DOHH2 (cell line): ENCODE data around the gene VPS52.
"Not testable (repeated sequence)": the region's sequence is repeated elsewhere in the genome, so short reads cannot be mapped to it uniquely, and the experiment has no call there.

Experiments
- H3F3A ChIP-seq: fragments of 200-600 bp; sonication (generic), shearing (Covaris generic); 2 replicates; pipeline ENCODE4 v1.6.0; 2016; ENCODE audit warnings: antibody characterized with exemption, mild to moderate bottlenecking; ENCODE audit not compliant: control insufficient read depth, insufficient read depth
- H3K27ac ChIP-seq: fragments of 200-600 bp; sonication (generic); 2 replicates; pipeline ENCODE4 v1.5.1; 2014; ENCODE audit warnings: low read depth, mild to moderate bottlenecking, low read length, moderate library complexity
- H3K27me3 ChIP-seq: fragments of 200-600 bp; sonication (generic); 2 replicates; pipeline ENCODE4 v1.6.1; 2014; ENCODE audit warnings: mild to moderate bottlenecking, low read length, mixed read lengths; ENCODE audit not compliant: control insufficient read depth
- H3K36me3 ChIP-seq: fragments of 200-600 bp; sonication (generic); 2 replicates; pipeline ENCODE4 v1.6.1; 2014; ENCODE audit warnings: mild to moderate bottlenecking, low read length, moderate library complexity, mixed read lengths; ENCODE audit not compliant: control insufficient read depth
- H3K4me1 ChIP-seq: fragments of 200-600 bp; sonication (generic); 2 replicates; pipeline ENCODE4 v1.6.1; 2014; ENCODE audit warnings: mild to moderate bottlenecking, low read length, mixed read lengths; ENCODE audit not compliant: control insufficient read depth
- H3K4me2 ChIP-seq: fragments of 200-600 bp; sonication (generic); 2 replicates; pipeline ENCODE4 v1.6.0; 2014; ENCODE audit warnings: mild to moderate bottlenecking, low read length, moderate library complexity
- H3K4me3 ChIP-seq: fragments of 200-600 bp; sonication (generic); 2 replicates; pipeline ENCODE4 v1.5.1; 2014; ENCODE audit warnings: mild to moderate bottlenecking, low read length, mixed read lengths
- H3K79me2 ChIP-seq: fragments of 200-600 bp; sonication (generic); 2 replicates; pipeline ENCODE4 v1.6.1; 2014; ENCODE audit warnings: mild to moderate bottlenecking, low read length, mixed read lengths; ENCODE audit not compliant: control insufficient read depth
- H3K9me2 ChIP-seq: fragments of 200-600 bp; sonication (generic); replicated peaks from 2 replicates; pipeline ENCODE4 v1.6.1; 2014; ENCODE audit warnings: mild to moderate bottlenecking, low read length, mixed read lengths; ENCODE audit not compliant: control insufficient read depth
- H3K9me3 ChIP-seq: fragments of 200-600 bp; sonication (generic); 2 replicates; pipeline ENCODE4 v1.6.1; 2014; ENCODE audit warnings: antibody characterized with exemption, low read length, mixed read lengths; ENCODE audit not compliant: control insufficient read depth, insufficient read depth
- H4K20me1 ChIP-seq: fragments of 200-600 bp; sonication (generic); 2 replicates; pipeline ENCODE4 v1.6.0; 2014; ENCODE audit warnings: low read depth, mild to moderate bottlenecking, antibody characterized with exemption, low read length, moderate library complexity; ENCODE audit not compliant: control insufficient read depth, insufficient read depth
- EZH2phosphoT487 ChIP-seq: fragments of 200-600 bp; sonication (generic); IDR thresholded peaks from 2 replicates; pipeline ENCODE4 v1.6.1; 2017; ENCODE audit warnings: borderline replicate concordance, mild to moderate bottlenecking, antibody characterized with exemption, low read length, moderate library complexity, mixed read lengths
- TF ChIP-seq, protein P1 (sequence below): fragments of 200-600 bp; sonication (generic); IDR thresholded peaks from one replicate; pipeline ENCODE4 v1.5.1; 2014; ENCODE audit warnings: antibody characterized with exemption, mild to moderate bottlenecking, low read depth, low read length; ENCODE audit not compliant: poor library complexity, severe bottlenecking

The VPS52 gene

DNA sequence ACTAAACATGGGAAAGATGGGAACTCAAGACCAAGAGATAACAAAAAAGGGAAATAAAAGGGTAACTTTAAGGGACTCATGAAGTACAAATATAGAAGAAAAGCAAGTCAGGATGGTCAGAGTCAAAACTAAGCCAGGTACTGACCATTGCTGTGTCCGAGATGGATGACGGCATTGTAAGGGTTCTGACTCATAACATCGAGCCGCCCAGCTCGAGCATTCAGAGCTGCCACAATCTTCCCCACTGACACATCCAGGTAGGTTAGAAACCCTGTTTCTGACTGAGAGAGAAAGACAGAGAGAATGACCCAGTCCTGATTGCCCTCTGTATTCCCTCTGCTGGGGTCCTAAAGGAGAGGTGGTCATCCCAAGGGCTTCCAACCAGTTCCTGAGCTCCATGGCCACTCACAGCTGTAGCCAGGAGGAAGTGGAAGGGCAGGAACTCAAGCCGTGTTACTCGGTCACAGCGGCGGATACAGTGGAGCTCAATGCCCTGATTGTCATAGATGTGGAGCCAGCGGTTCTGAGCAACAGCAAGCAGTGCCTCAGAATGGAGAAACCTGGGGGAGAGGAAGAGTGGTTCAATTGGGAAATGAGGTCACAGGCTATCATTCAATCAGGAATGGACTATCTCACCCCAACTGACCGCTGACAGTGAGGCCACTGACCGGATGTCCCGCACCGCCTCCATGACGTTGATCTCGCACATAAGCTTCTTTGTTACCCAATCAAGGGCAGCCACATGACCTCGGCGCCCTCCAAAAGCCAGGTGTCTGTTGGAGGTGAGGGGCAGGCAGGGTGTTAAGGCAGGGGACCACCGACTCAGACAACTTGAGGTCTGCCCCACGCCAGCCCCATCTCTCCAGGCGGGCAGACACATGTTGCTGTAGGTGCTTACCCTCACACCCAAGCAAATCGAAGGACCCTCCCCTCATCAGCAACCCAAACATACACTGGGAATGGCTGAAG lies 15.6 kb upstream of the VPS52 start:
- no peaks in the 10 kb centered on the region for H3K9me3 ChIP-seq
- no peak for TF ChIP-seq EZH2phosphoT487
- TF ChIP-seq, protein P1, sequence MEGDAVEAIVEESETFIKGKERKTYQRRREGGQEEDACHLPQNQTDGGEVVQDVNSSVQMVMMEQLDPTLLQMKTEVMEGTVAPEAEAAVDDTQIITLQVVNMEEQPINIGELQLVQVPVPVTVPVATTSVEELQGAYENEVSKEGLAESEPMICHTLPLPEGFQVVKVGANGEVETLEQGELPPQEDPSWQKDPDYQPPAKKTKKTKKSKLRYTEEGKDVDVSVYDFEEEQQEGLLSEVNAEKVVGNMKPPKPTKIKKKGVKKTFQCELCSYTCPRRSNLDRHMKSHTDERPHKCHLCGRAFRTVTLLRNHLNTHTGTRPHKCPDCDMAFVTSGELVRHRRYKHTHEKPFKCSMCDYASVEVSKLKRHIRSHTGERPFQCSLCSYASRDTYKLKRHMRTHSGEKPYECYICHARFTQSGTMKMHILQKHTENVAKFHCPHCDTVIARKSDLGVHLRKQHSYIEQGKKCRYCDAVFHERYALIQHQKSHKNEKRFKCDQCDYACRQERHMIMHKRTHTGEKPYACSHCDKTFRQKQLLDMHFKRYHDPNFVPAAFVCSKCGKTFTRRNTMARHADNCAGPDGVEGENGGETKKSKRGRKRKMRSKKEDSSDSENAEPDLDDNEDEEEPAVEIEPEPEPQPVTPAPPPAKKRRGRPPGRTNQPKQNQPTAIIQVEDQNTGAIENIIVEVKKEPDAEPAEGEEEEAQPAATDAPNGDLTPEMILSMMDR = no peak
- H3K36me3 ChIP-seq = peaks cover 82% of the 10 kb centered on the region
- peaks cover 55% of the 10 kb centered on the region for H3K79me2 ChIP-seq
- peaks cover 13% of the 10 kb centered on the region; the same call in 1 of the 2 replicates for H3F3A ChIP-seq
- H3K4me1 ChIP-seq = peaks cover 25% of the 10 kb centered on the region
- H3K9me2 ChIP-seq = no peaks in the 10 kb centered on the region
- H3K4me3 ChIP-seq = peak overlapping the region; percentile 93
- H3K4me2 ChIP-seq = peak overlapping the region; percentile 87
- H3K27ac ChIP-seq = no peak overlapping the region
- H3K27me3 ChIP-seq = no peaks in the 10 kb centered on the region
- H4K20me1 ChIP-seq = no peaks in the 10 kb centered on the region

DNA sequence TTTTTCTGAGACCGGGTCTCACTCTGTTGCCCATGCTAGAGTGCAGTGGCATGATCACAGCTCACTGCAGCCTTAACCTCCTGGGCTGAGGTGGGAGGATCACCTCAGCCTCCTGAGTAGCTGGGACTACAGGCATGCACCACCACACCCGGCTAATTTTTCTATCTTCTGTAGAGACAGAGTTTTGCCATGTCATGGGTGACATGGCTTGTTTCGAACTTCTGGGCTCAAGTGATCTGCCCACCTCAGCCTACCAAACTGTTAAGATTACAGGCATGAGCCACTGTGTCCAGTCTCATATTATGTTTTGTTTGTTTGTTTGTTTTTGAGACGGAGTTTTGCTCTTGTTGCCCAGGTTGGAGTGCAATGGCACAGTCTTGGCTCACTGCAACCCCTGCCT lies 13.5 kb upstream of the VPS52 start:
- H3F3A ChIP-seq, H4K20me1 ChIP-seq, H3K27ac ChIP-seq, H3K9me2 ChIP-seq, H3K9me3 ChIP-seq, H3K4me3 ChIP-seq, H3K27me3 ChIP-seq, H3K4me2 ChIP-seq: not testable (repeated sequence)
- Histone ChIP-seq H3K4me1 (peaks cover 19% of the 10 kb centered on the region), H3K36me3 (peaks cover 77% of the 10 kb centered on the region), H3K79me2 (peaks cover 36% of the 10 kb centered on the region)

DNA sequence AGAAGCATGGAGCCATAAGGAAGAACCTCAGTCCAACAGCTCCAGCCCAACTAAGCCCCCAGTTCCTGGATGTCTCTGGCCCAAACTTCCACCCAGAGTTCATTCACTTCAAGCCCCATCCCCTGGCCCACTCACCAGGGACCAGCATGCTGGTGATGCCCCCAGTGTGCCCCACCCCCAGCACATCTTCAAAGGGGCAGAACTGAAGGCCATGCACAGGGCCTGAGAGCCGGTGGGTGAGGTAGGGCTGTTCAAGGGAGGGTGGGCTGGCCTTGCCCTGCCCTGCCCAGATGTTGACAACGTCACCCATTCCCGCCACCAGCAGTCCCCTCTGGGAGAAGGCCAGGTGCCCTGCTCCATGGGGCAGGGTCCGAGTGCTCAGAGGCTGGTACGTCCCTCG lies 8.9 kb upstream of the VPS52 start:
- Histone ChIP-seq H3K36me3 (peaks cover 88% of the 10 kb centered on the region), H3K79me2 (peaks cover 4% of the 10 kb centered on the region), H3K4me2 (no peak overlapping the region), H3F3A (peaks cover 42% of the 10 kb centered on the region), H4K20me1 (no peaks in the 10 kb centered on the region; the same call in 1 of the 2 replicates), H3K9me2 (no peaks in the 10 kb centered on the region), H3K4me3 (no peak overlapping the region), H3K9me3 (no peaks in the 10 kb centered on the region), H3K4me1 (peaks cover 47% of the 10 kb centered on the region), H3K27me3 (no peaks in the 10 kb centered on the region), H3K27ac (peak overlapping the region; percentile 37; the same call in 1 of the 2 replicates)
- TF ChIP-seq EZH2phosphoT487 = no peak
- TF ChIP-seq, protein P1 = no peak

DNA sequence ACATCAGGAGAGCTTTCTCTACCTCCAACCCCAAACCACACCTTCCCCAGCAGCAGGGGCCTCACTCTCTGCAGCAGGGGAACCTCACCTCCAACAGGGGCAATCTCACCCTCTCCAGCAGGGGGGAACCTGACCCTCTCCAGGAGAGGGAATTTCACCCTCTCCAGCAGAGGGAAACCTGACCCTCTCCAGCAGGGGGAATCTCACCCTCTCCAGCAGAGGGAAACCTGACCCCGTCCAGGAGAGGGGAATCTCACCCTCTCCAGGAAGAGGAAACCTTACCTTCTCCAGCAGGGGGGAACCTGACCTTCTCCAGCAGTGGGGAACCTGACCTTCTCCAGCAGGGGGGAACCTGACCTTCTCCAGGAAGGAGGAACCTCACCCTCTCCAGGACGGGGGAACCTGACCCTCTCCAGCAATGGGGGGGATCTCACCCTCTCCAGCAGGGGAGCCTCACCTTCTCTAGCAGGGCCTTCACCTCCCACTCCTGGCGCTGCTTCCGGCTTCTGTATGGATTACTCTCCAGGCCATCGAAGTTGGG lies 8.4 kb upstream of the VPS52 start:
- Histone ChIP-seq H3K79me2 (peaks cover 9% of the 10 kb centered on the region), H3K36me3 (peaks cover 89% of the 10 kb centered on the region), H3K4me3 (no peak overlapping the region), H3K27ac (peak overlapping the region; percentile 37; the same call in 1 of the 2 replicates), H3K4me2 (no peak overlapping the region), H3K9me2 (no peaks in the 10 kb centered on the region), H3K4me1 (peaks cover 52% of the 10 kb centered on the region), H4K20me1 (peaks cover 2% of the 10 kb centered on the region), H3K9me3 (no peaks in the 10 kb centered on the region), H3F3A (peaks cover 47% of the 10 kb centered on the region), H3K27me3 (no peaks in the 10 kb centered on the region)
- TF ChIP-seq EZH2phosphoT487 = no peak
- TF ChIP-seq, protein P1 = peak; percentile 98
